ENCODE measurements around the gene PTPN7.

DNA sequence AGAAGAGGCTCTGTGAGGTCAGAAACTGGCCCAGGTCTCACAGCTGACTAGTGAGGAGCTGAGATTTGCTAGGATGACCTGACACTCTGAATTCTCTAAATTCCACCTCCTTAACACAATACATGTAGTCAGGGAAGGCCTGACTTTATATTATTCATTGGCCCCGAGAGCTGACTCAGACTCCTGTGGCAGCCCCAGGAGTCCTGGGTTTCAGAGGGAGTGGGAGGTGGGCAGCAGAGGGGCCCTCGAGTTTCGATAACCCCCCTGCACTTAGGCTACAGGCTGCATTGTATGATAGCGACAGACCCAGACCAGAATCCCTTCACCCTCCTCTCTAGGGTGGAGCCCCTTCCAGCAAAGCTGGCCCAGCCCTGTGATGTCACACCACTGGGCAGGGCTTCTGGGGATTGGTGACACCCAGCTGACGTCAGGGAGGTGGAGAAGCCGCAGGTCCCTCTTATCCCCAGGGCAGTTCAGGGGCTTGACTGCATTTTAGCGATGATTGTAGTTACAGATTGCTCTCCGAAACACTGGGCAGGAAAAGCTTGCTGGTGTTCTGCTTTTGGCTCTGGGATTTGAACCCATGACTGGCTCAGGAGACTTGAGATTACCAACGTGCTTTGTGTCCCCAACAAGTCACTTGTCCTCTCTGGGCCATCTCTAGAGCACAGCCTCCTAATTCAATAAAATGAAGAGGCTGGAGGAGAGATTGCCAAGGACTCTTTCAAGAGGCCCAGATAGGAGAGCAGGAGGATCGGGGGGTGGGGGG, 54.6 kb downstream of the PTPN7 start:
- TF ChIP-seq POLR2AphosphoS5 (IDR thresholded peaks at IDR 0.05; ENCODE audit: low read depth, low read length) = no peak
- TF ChIP-seq, protein P1, sequence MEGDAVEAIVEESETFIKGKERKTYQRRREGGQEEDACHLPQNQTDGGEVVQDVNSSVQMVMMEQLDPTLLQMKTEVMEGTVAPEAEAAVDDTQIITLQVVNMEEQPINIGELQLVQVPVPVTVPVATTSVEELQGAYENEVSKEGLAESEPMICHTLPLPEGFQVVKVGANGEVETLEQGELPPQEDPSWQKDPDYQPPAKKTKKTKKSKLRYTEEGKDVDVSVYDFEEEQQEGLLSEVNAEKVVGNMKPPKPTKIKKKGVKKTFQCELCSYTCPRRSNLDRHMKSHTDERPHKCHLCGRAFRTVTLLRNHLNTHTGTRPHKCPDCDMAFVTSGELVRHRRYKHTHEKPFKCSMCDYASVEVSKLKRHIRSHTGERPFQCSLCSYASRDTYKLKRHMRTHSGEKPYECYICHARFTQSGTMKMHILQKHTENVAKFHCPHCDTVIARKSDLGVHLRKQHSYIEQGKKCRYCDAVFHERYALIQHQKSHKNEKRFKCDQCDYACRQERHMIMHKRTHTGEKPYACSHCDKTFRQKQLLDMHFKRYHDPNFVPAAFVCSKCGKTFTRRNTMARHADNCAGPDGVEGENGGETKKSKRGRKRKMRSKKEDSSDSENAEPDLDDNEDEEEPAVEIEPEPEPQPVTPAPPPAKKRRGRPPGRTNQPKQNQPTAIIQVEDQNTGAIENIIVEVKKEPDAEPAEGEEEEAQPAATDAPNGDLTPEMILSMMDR (IDR thresholded peaks at IDR 0.05) = no peak
- TF ChIP-seq, protein P2, sequence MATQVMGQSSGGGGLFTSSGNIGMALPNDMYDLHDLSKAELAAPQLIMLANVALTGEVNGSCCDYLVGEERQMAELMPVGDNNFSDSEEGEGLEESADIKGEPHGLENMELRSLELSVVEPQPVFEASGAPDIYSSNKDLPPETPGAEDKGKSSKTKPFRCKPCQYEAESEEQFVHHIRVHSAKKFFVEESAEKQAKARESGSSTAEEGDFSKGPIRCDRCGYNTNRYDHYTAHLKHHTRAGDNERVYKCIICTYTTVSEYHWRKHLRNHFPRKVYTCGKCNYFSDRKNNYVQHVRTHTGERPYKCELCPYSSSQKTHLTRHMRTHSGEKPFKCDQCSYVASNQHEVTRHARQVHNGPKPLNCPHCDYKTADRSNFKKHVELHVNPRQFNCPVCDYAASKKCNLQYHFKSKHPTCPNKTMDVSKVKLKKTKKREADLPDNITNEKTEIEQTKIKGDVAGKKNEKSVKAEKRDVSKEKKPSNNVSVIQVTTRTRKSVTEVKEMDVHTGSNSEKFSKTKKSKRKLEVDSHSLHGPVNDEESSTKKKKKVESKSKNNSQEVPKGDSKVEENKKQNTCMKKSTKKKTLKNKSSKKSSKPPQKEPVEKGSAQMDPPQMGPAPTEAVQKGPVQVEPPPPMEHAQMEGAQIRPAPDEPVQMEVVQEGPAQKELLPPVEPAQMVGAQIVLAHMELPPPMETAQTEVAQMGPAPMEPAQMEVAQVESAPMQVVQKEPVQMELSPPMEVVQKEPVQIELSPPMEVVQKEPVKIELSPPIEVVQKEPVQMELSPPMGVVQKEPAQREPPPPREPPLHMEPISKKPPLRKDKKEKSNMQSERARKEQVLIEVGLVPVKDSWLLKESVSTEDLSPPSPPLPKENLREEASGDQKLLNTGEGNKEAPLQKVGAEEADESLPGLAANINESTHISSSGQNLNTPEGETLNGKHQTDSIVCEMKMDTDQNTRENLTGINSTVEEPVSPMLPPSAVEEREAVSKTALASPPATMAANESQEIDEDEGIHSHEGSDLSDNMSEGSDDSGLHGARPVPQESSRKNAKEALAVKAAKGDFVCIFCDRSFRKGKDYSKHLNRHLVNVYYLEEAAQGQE (IDR thresholded peaks at IDR 0.05; ENCODE audit: insufficient read depth in 1 of 2, low read depth in 2 of 2, low read length in 1 of 2) = no peak
- TF ChIP-seq TCF7L2 (IDR thresholded peaks at IDR 0.05; ENCODE audit: low read depth, low read length) = no peak
- TF ChIP-seq SIN3A (IDR thresholded peaks at IDR 0.05; ENCODE audit: borderline replicate concordance, insufficient read depth, low read depth, low read length) = no peak

Measured in Panc1 (cell line).